Keratinocyte (primary cell): ENCODE data around the gene TMEM163. TPM values are rescaled to one million over a fixed set of nuclear protein-coding genes. Genes with fewer than 3 reads are reported as not detected.

Experiments
- DNase-seq: peaks from one replicate; pipeline ENCODE4 v3.0.0-alpha.2; 2011; ENCODE audit warnings: low read depth, missing footprints, low spot score
- FAIRE-seq: peaks from 2 replicates; lab custom pipeline; 2011; peaks lifted over from hg19 to GRCh38; lab: Jason Lieb, UNC
- H2AFZ ChIP-seq: 2 replicates; pipeline ENCODE4 v1.6.0; 2012; ENCODE audit warnings: low read length, control low read depth, inconsistent platforms; ENCODE audit not compliant: control insufficient read depth
- H3K27ac ChIP-seq: 2 replicates; pipeline ENCODE4 v1.5.1; 2011; ENCODE audit warnings: low read length; ENCODE audit not compliant: control insufficient read depth, insufficient read depth
- H3K27me3 ChIP-seq: 3 replicates; pipeline ENCODE4 v1.6.0; 2011; ENCODE audit warnings: low read length; ENCODE audit not compliant: control insufficient read depth, insufficient read depth; ENCODE audit errors: extremely low read depth
- H3K36me3 ChIP-seq, 2 experiments: 2 replicates in 1 of 2; 3 replicates in 1 of 2; pipeline ENCODE4 v1.5.1; 2011; ENCODE audit warnings: low read length in 2 of 2, mild to moderate bottlenecking in 1 of 2; ENCODE audit not compliant: control insufficient read depth in 2 of 2, insufficient read depth in 2 of 2; ENCODE audit errors: extremely low read depth in 1 of 2
- H3K4me1 ChIP-seq: 3 replicates; pipeline ENCODE4 v1.5.1; 2011; ENCODE audit warnings: low read length; ENCODE audit not compliant: control insufficient read depth, insufficient read depth; ENCODE audit errors: extremely low read depth
- H3K4me2 ChIP-seq: 3 replicates; pipeline ENCODE4 v1.6.0; 2011; ENCODE audit warnings: low read depth, low read length; ENCODE audit not compliant: control insufficient read depth, insufficient read depth; ENCODE audit errors: extremely low read depth
- H3K4me3 ChIP-seq, 3 experiments: fragments of 200-600 bp in 1 of 3; sonication (generic) in 1 of 3; 2 replicates in 2 of 3; 3 replicates in 1 of 3; pipeline ENCODE4 v1.5.1; 2011 to 2016; ENCODE audit warnings: low read length in 3 of 3, mild to moderate bottlenecking in 3 of 3, control low read depth in 2 of 3, inconsistent platforms in 1 of 3, low read depth in 1 of 3, mixed read lengths in 1 of 3, mixed run types in 1 of 3, moderate library complexity in 1 of 3; ENCODE audit not compliant: control insufficient read depth in 2 of 3, insufficient read depth in 2 of 3; ENCODE audit errors: extremely low read depth in 1 of 3
- H3K79me2 ChIP-seq: 2 replicates; pipeline ENCODE4 v1.6.0; 2012; ENCODE audit warnings: low read length; ENCODE audit not compliant: control insufficient read depth, insufficient read depth
- H3K9ac ChIP-seq: 3 replicates; pipeline ENCODE4 v1.6.0; 2011; ENCODE audit warnings: low read length; ENCODE audit not compliant: control insufficient read depth, insufficient read depth; ENCODE audit errors: extremely low read depth
- H3K9me1 ChIP-seq: 3 replicates; pipeline ENCODE4 v1.6.0; 2011; ENCODE audit warnings: low read length; ENCODE audit not compliant: control insufficient read depth, insufficient read depth; ENCODE audit errors: extremely low read depth
- H3K9me3 ChIP-seq: 2 replicates; pipeline ENCODE4 v1.5.1; 2012; ENCODE audit warnings: low read depth, low read length; ENCODE audit not compliant: control insufficient read depth
- H4K20me1 ChIP-seq: 3 replicates; pipeline ENCODE4 v1.6.0; 2011; ENCODE audit warnings: low read length; ENCODE audit not compliant: control insufficient read depth, insufficient read depth; ENCODE audit errors: extremely low read depth
- EZH2 ChIP-seq: IDR thresholded peaks from one replicate; pipeline ENCODE4 v1.6.1; 2012; ENCODE audit warnings: inconsistent platforms, mild to moderate bottlenecking, low read length, moderate library complexity
- dilution Hi-C: fragments of 300-500 bp; cut with MboI; formaldehyde crosslinking; loops from one replicate; pipeline ENCODE4 v1.7.0; 2020; ENCODE audit warnings: low sequenced_read_pairs; ENCODE audit not compliant: extremely low pct_ligation_motif_present
- polyA plus RNA-seq, 5 experiments: library from polyadenylated mRNA; depleted of rRNA in 3 of 5; stranded (reverse) in 3 of 5; stranded (forward) in 1 of 5; unstranded in 1 of 5; fragments of >200 nt; gene quantifications; 1 replicate in 1 of 5; 2 replicates in 3 of 5; 3 replicates in 1 of 5; pipeline versions ENCODE4 v1.2.1 to v1.2.3, GENCODE V29; 2011 to 2012; ENCODE audit warnings: missing spikeins in 2 of 5, low read depth in 1 of 5, low replicate concordance in 1 of 5
- TF ChIP-seq, protein P1 (sequence below), 3 experiments: IDR thresholded peaks in 1 of 3; conservative IDR thresholded peaks in 1 of 3; optimal IDR thresholded peaks in 1 of 3; 2 replicates in 2 of 3; 3 replicates in 1 of 3; pipeline versions ENCODE3 to v1.5.1; 2011; ENCODE audit warnings: low read length in 3 of 3, mild to moderate bottlenecking in 3 of 3, moderate library complexity in 2 of 3, control low read depth in 1 of 3, inconsistent platforms in 1 of 3; ENCODE audit not compliant: insufficient read depth in 2 of 3; ENCODE audit errors: extremely low read depth in 1 of 3

The TMEM163 gene
- polyA plus RNA-seq, 1 donor (not counting 4 experiments of a cell fraction or from before 2014, with no cell fraction given): not detected

DNA sequence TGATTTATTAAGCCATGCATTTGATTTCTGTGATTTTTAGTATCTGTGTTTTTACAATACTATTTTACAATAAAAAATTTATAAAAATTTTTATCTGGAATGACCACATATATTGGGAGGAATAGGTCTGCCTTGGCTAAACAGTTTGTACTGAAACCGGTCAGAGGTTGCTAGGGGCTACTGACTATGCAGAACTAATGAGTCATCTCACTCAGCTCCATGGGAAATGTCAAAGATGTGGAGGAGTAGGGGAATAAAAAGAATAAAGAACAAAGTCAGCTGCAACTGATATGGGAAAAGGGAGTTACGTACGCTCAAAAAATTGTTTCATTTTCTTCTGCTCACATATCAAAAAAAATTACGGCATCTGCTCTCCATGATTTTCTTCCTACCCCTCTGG lies 8.6 kb upstream of the TMEM163 start:
- no peak overlapping the region for H3K4me3 ChIP-seq
- no peaks in the 10 kb centered on the region for H4K20me1 ChIP-seq
- H3K9me1 ChIP-seq: no peaks in the 10 kb centered on the region
- no peaks in the 10 kb centered on the region for H3K79me2 ChIP-seq
- H3K4me1 ChIP-seq: no peaks in the 10 kb centered on the region
- no peak overlapping the region for H3K27ac ChIP-seq
- DNase-seq (no peak), FAIRE-seq (no peak)
- no peak for TF ChIP-seq EZH2
- H2AFZ ChIP-seq: no peak overlapping the region
- no peak overlapping the region for H3K9ac ChIP-seq
- no peak overlapping the region for H3K4me2 ChIP-seq
- peaks cover 12% of the 10 kb centered on the region for H3K27me3 ChIP-seq
- no peaks in the 10 kb centered on the region for H3K36me3 ChIP-seq
- no peaks in the 10 kb centered on the region for H3K9me3 ChIP-seq
- dilution Hi-C loops: no loop called here

DNA sequence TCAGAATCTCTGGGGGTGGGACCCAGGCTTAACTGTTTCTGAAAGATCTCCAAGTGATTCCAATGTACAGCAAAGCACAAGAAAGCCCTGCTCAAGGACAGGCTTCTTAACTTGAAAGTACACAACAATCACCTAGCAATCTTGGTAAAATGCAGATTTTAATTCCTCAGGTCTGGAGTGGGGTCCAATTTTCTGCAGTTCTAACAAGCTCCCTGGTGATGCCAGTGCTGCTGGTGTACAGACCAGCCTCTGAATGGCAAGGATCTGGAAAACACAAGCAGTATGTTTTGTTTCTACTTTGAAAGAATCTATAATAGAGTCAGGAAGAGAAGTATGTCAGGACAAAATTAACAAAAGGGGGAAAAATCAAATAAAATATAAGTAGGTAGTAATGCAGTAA lies 7.8 kb upstream of the TMEM163 start:
- H3K27ac ChIP-seq: no peak overlapping the region
- no peaks in the 10 kb centered on the region for H3K9me1 ChIP-seq
- dilution Hi-C loops: no loop called here

More for the DNA sequence above, 7.8 kb upstream of the TMEM163 start:
- Histone ChIP-seq H2AFZ (no peak overlapping the region), H3K36me3 (no peaks in the 10 kb centered on the region), H3K4me3 (no peak overlapping the region), H3K4me2 (no peak overlapping the region), H3K4me1 (no peaks in the 10 kb centered on the region), H3K9ac (no peak overlapping the region), H4K20me1 (no peaks in the 10 kb centered on the region), H3K27me3 (peaks cover 12% of the 10 kb centered on the region), H3K9me3 (no peaks in the 10 kb centered on the region), H3K79me2 (no peaks in the 10 kb centered on the region)
- TF ChIP-seq, protein P1, sequence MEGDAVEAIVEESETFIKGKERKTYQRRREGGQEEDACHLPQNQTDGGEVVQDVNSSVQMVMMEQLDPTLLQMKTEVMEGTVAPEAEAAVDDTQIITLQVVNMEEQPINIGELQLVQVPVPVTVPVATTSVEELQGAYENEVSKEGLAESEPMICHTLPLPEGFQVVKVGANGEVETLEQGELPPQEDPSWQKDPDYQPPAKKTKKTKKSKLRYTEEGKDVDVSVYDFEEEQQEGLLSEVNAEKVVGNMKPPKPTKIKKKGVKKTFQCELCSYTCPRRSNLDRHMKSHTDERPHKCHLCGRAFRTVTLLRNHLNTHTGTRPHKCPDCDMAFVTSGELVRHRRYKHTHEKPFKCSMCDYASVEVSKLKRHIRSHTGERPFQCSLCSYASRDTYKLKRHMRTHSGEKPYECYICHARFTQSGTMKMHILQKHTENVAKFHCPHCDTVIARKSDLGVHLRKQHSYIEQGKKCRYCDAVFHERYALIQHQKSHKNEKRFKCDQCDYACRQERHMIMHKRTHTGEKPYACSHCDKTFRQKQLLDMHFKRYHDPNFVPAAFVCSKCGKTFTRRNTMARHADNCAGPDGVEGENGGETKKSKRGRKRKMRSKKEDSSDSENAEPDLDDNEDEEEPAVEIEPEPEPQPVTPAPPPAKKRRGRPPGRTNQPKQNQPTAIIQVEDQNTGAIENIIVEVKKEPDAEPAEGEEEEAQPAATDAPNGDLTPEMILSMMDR (optimal IDR thresholded peaks at IDR 0.05 in 1 of 3, IDR thresholded peaks at IDR 0.05 in 1 of 3, conservative IDR thresholded peaks at IDR 0.05 in 1 of 3; ENCODE audit: extremely low read depth in 1 of 3, insufficient read depth in 2 of 3, low read length in 3 of 3): no peak
- TF ChIP-seq EZH2: no peak
- FAIRE-seq (no peak), DNase-seq (no peak)
